KMS-11 (cell line): ENCODE measurements around the gene COL6A2.

Source experiments
- H2AFZ ChIP-seq: fragments of 200-600 bp; sonication (generic); 2 replicates; pipeline ENCODE4 v1.6.1; 2016; ENCODE audit warnings: antibody characterized with exemption, mixed run types, low read depth
- H3K27ac ChIP-seq: fragments of 200-600 bp; sonication (generic); 2 replicates; pipeline ENCODE4 v1.6.1; 2016; ENCODE audit warnings: mild to moderate bottlenecking, mixed run types
- H3K27me3 ChIP-seq: fragments of 200-600 bp; sonication (generic); 2 replicates; pipeline ENCODE4 v1.6.1; 2017; ENCODE audit warnings: mild to moderate bottlenecking, low read depth, mixed run types, moderate library complexity; ENCODE audit not compliant: insufficient read depth
- H3K36me3 ChIP-seq: fragments of 200-600 bp; sonication (generic); 2 replicates; pipeline ENCODE4 v1.6.1; 2017; ENCODE audit warnings: mild to moderate bottlenecking, mixed run types; ENCODE audit not compliant: insufficient read depth
- H3K4me1 ChIP-seq: fragments of 200-600 bp; sonication (generic); 2 replicates; pipeline ENCODE4 v1.6.1; 2016; ENCODE audit warnings: mild to moderate bottlenecking, low read depth, mixed run types; ENCODE audit not compliant: poor library complexity, severe bottlenecking
- H3K4me2 ChIP-seq: fragments of 200-600 bp; sonication (generic); 2 replicates; pipeline ENCODE4 v1.7.0; 2016; ENCODE audit warnings: mild to moderate bottlenecking, mixed run types
- H3K4me3 ChIP-seq: fragments of 200-600 bp; sonication (generic); IDR thresholded peaks from 2 replicates; pipeline ENCODE4 v1.6.1; 2017; ENCODE audit warnings: low read depth, low read length, mixed read lengths; ENCODE audit not compliant: insufficient read depth
- H3K79me2 ChIP-seq: fragments of 200-600 bp; sonication (generic); 2 replicates; pipeline ENCODE4 v1.6.1; 2016; ENCODE audit warnings: low read depth, mixed run types; ENCODE audit not compliant: insufficient read depth
- H3K9ac ChIP-seq: fragments of 200-600 bp; sonication (generic); 2 replicates; pipeline ENCODE4 v1.6.1; 2016; ENCODE audit warnings: mild to moderate bottlenecking, mixed run types
- H4K20me1 ChIP-seq: fragments of 200-600 bp; sonication (generic); 2 replicates; pipeline ENCODE4 v1.6.1; 2016; ENCODE audit warnings: mild to moderate bottlenecking, mixed run types; ENCODE audit not compliant: insufficient read depth
- TF ChIP-seq, protein P1 (sequence below): fragments of 200-600 bp; sonication (generic); conservative IDR thresholded peaks from 2 replicates; pipeline ENCODE4 v1.6.1; 2017; ENCODE audit warnings: low read depth, mild to moderate bottlenecking, antibody characterized with exemption, low read length, moderate library complexity, mixed read lengths

Gene COL6A2

DNA sequence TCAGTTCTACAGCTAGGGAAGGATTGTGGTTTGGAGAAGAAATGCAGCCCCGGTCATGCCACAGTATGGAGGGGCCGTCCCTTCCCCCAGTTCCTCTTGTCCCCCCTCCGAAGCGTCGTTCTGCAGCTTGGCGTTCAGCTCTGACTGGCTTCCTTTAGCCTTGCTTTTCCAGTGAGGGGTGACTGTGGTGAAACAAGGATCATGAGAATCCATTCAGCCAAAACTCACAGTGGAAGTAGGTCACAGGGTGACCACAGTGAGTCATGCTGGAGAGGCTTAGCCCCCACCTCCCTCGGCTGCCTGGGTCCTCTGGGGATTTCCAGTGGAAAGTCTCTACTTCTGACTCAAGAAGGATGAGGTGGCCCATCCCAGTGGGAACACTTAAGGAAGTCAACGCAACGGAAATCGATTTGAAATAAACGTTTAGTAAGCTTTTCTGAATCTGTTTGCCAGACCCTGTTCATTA lies 37.3 kb upstream of the COL6A2 start:
- Histone ChIP-seq H3K79me2 (no peaks in the 10 kb centered on the region), H3K9ac (no peak overlapping the region), H3K27me3 (peaks cover 21% of the 10 kb centered on the region), H3K4me3 (no peak overlapping the region), H3K27ac (no peak overlapping the region), H3K4me1 (no peaks in the 10 kb centered on the region), H2AFZ (no peak overlapping the region), H4K20me1 (no peaks in the 10 kb centered on the region), H3K36me3 (no peaks in the 10 kb centered on the region), H3K4me2 (no peak overlapping the region)
- TF ChIP-seq, protein P1, sequence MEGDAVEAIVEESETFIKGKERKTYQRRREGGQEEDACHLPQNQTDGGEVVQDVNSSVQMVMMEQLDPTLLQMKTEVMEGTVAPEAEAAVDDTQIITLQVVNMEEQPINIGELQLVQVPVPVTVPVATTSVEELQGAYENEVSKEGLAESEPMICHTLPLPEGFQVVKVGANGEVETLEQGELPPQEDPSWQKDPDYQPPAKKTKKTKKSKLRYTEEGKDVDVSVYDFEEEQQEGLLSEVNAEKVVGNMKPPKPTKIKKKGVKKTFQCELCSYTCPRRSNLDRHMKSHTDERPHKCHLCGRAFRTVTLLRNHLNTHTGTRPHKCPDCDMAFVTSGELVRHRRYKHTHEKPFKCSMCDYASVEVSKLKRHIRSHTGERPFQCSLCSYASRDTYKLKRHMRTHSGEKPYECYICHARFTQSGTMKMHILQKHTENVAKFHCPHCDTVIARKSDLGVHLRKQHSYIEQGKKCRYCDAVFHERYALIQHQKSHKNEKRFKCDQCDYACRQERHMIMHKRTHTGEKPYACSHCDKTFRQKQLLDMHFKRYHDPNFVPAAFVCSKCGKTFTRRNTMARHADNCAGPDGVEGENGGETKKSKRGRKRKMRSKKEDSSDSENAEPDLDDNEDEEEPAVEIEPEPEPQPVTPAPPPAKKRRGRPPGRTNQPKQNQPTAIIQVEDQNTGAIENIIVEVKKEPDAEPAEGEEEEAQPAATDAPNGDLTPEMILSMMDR = no peak

DNA sequence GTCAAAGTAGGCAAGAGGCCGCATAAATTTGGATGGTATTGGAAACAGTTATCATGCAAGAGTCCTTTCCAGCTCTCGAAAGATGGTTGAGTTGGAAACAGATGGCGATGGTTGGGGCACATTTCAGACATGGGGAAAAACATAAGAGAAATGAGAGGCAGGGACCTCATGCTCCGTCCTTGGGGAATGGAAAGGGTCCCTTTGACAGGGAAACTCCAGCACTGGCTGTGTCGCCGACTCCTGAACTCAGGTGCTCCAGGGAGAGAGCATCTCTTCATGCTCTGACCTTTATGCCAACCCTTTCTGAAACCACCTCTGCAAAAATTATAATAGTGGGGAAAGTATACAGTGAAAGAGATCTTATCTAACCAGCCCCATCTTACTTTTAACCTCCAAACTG lies 36.8 kb upstream of the COL6A2 start:
- H3K36me3 ChIP-seq = no peaks in the 10 kb centered on the region
- H3K27me3 ChIP-seq = peaks cover 26% of the 10 kb centered on the region
- no peak overlapping the region for H2AFZ ChIP-seq
- H3K9ac ChIP-seq = no peak overlapping the region
- no peaks in the 10 kb centered on the region for H3K4me1 ChIP-seq
- H4K20me1 ChIP-seq = no peaks in the 10 kb centered on the region
- H3K79me2 ChIP-seq = no peaks in the 10 kb centered on the region
- H3K4me3 ChIP-seq = no peak overlapping the region
- TF ChIP-seq, protein P1 = no peak
- H3K4me2 ChIP-seq = no peak overlapping the region
- H3K27ac ChIP-seq = no peak overlapping the region

DNA sequence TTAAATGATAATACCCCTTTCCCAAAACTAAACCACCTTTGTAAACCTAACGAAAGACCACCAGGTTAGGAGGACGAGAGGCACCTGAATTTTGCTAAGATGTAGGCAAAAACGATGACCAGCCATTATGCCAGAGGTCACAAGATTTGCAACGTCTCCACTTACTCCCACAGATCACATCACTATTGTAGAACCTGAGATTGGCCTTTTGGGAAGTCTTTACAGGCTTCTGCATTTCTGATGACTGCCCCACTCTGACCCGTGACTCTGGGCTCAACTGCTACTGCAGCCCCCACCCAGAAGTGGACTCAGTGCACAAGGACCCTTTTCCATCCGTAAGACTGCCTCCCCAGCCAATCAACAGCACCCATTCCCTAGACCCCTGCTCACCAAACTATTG lies 36.4 kb upstream of the COL6A2 start:
- no peak overlapping the region for H3K27ac ChIP-seq
- TF ChIP-seq, protein P1 = no peak
- H3K4me1 ChIP-seq = no peaks in the 10 kb centered on the region
- no peak overlapping the region for H3K9ac ChIP-seq
- H3K36me3 ChIP-seq = no peaks in the 10 kb centered on the region
- H3K4me2 ChIP-seq = no peak overlapping the region
- H3K79me2 ChIP-seq = no peaks in the 10 kb centered on the region
- no peak overlapping the region for H3K4me3 ChIP-seq
- no peak overlapping the region for H2AFZ ChIP-seq
- H3K27me3 ChIP-seq = peaks cover 30% of the 10 kb centered on the region
- no peaks in the 10 kb centered on the region for H4K20me1 ChIP-seq

DNA sequence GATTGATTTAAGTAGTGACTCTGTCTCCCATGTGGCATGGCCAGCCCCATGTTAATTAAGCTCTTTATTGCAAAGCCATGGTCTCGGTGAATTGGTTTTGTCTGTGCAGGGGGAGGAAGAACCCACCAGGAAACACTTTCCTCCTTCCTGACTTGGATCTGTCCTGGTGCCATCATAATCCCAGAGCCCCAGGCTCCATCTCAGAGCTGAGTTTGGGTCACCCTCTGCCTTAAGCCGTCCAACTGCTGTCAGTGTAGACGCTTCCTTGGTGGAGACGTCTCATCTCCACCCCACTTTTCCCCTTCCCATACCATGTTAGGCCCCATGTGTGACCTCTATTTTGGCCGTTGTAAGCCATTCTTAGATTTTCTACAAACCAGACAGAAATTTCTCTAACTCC lies 36.0 kb upstream of the COL6A2 start:
- Histone ChIP-seq H3K4me3 (no peak overlapping the region), H3K27ac (no peak overlapping the region), H3K4me1 (no peaks in the 10 kb centered on the region), H3K27me3 (peaks cover 35% of the 10 kb centered on the region), H3K36me3 (no peaks in the 10 kb centered on the region), H2AFZ (no peak overlapping the region), H3K4me2 (no peak overlapping the region), H3K79me2 (no peaks in the 10 kb centered on the region), H4K20me1 (no peaks in the 10 kb centered on the region), H3K9ac (no peak overlapping the region)
- TF ChIP-seq, protein P1 = no peak
